GM19193 (cell line): ENCODE results near the gene PTPRU.

Experiments
- POLR2A ChIP-seq: IDR thresholded peaks from 4 replicates; pipeline ENCODE4 v1.6.1; 2011; ENCODE audit not compliant: insufficient read depth, insufficient read length; ENCODE audit errors: extremely low read depth

Gene PTPRU

GRCh38 chr1:29331729-29332128, 95.4 kb downstream of the PTPRU start:
- TF ChIP-seq POLR2A = no peak

DNA sequence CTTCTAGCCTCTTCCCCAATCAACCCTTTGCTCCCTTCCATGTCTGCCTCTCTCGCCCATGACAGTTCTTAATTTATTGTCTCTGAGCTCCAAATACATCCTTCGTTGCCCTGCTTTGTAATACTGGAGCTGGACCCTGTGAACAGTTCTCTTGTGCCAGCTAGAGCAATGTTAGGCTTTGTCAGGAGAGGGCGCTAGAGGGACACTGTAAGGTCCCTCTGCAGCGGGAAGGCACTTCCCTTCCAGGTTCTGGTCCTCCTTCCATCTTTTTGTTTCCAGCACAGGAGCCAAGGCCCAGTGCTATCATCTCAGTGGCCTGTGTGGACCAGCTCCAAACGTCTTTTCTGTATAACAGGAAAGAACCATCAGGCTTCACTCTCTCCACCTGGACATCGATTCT, 95.9 kb downstream of the PTPRU start:
- no peak for TF ChIP-seq POLR2A

DNA sequence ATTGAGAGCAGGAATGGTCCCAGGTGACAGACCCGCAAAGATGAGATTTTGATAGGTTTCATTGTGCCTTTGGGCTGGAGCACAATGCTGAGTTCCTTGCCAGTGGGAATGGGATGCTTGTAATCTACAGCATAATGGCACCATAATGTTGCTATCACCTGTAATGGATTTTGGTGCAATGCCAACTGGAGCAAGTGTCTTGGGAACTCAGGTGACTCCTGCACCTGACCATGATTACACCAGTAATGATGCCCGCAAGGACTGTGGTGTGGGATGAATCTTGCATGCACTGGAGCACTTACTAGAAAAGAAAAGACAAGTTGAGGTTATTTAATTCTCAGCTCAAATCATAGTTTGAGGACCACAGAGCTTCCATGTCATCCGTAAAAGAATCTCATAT, 96.7 kb downstream of the PTPRU start:
- TF ChIP-seq POLR2A = no peak

- TF ChIP-seq POLR2A = no peak
Measured at GRCh38 chr1:29335573-29335972, 99.3 kb downstream of the PTPRU start.

DNA sequence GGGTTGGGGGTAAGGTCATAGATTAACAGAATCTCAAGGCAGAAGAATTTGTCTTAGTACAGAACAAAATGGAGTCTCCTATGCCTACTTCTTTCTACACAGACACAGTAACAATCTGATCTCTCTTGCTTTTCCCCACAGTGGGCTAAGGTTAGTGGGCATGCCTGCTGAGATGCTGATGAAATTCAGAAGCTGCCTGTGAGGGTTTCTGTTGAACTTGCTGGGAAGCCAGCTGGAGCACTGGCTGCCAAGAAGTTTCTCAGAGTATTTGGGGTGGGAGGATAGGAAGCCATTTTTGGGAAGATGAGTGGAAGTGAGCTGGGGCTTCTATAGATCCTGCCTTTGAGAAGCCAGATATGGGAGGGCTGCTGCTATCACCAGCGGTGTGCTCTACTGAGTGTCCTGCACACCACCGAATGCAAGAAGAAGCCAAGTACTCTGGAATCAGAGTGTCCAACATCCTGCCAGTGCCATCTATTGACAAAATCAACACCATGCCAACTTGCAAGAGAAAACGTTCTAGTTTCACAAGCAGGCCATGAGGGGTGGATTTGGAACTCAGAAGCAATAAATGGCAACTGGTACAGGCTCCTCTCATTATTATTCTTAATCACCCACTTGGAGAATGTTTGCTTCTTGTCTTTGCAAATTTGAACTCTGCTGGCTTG, 102.7 kb downstream of the PTPRU start:
- TF ChIP-seq POLR2A = no peak

DNA sequence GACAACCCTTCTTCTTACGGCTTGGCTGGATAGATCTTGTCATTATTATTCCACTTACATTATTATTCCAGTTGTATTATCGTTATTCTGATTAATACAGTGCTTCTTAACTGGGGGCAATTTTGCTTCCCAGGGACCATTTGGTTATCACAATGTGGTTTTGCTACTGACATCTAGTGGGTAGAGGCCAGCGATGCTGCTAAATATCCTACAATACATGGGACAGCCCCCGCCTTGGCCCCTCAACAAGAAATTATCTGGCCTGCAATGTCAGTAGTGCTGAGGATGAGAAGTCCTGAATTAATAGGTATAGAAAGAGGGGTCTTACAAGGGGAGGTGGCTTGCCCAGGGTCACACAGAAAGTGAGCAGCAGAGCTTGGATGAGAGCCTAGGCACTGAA, 105.6 kb downstream of the PTPRU start:
- no peak for TF ChIP-seq POLR2A

DNA sequence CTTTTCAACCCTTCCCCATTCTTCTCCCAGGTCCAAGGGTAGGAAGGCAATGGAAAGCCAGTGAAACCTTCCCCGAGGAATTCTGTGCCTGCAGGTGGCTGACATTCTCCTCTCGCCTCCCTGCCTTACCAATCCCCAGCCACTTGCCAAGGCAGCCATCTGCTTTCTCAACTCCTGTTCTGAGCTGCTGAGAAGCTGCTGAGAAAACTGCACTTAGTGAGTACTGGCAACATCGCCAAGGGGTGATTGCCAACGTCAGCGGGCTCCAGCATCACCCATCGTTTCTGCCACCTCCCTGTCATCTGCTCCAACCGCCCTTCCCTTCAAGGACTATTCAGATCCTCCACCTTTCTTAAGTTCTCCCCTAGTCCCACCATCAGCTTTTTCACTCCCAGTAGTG, 106.0 kb downstream of the PTPRU start:
- TF ChIP-seq POLR2A = no peak

DNA sequence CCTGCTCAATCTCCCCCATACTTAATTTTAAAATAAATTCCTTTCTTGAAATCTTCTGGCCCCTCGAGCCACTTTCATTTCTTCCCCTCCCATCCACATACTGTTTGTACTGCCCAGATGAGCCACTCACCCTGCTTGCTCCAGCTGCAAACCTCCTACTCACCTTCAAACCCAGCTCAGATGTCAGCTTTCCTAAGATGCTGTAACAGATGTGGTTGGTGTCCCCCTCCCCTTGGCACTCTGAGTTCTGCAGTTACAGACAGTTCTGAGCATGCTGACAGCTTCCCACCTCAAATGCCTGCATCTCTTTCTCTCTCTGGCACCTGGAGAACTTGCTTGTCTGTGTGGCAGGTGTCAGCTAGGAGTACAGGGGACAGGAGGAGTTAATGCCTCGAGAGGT, 106.7 kb downstream of the PTPRU start:
- no peak for TF ChIP-seq POLR2A

- no peak for TF ChIP-seq POLR2A
Measured at GRCh38 chr1:29343476-29343875, 107.2 kb downstream of the PTPRU start.

DNA sequence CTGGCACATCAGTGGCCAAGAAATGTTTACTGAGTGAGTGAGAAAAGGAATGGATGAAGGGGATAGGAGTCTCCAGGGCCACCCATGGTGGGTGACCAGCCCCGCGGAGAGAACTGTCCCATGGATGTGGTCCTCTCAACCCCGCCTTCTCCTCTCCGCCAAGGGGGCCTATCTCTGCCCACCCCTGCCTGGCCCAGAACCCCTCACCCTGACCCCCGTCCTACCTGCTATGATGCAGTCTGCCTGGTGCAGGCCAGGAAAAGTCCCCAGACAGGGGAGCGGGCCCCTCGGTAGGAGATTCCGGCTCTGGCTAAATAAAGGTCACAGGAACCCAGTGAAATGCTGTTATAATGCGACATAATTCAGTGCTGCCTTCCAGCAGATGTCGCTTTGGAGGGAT, 107.6 kb downstream of the PTPRU start:
- TF ChIP-seq POLR2A = no peak

- TF ChIP-seq POLR2A = no peak
Measured at GRCh38 chr1:29344336-29344735, 108.0 kb downstream of the PTPRU start.

GRCh38 chr1:29346576-29346975, 110.3 kb downstream of the PTPRU start:
- TF ChIP-seq POLR2A = no peak

DNA sequence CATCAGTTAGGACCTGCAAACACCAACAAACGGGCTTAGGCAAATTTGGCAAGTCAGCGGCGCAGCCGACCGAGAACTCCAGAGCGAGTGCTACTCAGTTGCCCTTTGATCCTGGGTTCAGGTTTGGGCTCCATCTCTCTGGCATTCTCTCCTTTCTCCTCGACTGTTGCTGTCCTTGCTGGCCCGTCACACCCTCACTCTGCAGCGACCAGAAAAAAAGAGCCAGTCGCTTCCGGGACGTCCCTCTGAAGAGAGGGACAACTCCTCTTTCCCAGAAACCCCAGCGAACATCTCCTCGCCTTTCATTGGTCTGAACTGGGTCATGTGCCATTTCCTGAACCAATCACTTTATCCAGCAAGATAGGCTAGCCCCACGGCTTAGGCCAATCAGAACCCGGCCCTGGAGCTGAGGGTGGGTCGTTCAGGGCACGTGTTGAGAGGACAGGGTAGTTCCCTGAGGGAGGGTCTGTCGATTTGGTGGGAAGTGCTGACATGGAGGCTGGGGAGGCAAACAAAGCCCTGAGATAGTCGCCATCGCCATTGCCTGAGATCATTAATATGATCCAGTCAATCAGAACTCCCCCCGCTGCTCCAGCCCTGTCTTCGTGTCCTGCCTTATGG, 113.7 kb downstream of the PTPRU start:
- TF ChIP-seq POLR2A = no peak

DNA sequence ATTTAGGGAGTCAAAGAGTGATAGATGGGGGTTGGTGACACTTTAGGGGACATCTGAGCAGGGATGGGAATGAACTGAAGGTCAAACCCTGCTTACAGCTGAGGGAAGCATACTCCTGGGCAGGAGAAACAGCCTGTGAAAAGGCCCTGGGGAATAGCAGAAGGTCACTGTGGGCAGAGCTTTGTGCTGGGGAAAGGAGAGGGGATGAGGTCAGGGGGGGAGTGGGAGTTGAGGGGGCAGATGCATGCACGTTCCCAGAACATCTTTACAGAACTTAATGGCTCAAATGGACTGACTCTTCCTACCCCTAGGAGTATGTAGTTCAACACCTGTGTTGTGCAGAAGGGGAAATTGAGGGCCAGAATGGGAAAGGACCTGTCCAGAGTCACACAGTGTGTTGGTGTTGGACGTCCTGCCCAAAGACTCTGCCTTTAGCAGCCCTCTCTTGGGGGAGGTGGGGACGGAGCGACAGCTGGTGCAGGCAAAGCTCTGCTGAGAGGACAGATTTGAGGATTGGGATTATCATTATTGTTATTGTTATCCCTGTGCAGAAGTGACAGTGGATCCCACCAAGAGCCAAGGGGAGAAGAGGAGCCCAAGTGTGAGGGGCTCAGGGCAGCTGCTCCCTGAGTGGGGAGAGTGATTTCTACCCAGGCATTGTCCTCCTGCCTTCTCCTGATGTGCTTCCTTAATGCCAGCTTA, 116.5 kb downstream of the PTPRU start:
- TF ChIP-seq POLR2A = no peak

DNA sequence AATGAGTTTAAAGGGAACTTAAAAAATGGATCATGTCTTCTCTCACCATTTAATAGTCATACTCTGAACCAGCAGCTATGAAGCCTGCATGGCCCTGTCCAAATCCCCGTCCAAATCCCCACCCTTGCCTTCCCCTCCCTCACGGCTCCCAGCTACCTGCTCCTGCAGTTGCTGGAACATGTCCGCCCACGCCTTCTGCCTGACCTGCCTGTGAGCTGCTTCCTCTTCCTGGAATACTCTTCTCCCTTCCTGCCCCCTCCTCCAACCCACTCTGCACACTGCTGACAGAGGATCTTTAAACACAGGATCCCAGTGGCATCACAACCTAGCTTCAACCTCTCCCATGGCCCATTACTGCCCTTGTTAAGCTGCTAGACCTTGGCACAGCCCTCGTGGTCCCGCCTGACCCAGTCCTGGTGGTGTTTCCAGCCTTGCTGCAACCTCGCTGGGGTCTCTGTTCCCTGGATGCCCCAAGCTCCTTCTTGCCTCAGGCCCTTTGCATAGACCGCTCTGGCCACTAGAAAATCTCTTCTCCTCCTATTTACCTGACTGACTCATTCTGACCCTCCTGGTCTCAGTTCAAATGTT, 118.3 kb downstream of the PTPRU start:
- TF ChIP-seq POLR2A = no peak

DNA sequence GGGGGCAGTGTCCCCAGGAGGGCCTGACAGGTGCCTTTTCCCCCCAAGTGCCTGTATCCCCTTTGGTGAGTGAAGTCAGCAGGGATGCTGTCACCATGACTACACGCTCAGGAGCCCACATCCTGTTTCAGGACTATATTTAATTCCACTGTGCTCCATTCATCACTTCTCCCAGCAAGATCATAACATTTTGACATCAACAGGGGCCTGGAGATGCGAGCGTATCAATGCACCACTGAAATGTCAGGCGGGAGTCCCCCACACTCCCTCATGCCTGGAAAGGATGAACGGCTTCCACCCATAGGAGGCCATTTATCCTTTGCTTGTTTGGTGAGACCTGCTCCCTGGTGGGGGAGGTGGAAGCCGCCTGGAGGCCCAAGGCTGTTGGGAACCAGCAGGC, 119.1 kb downstream of the PTPRU start:
- TF ChIP-seq POLR2A = no peak
